Measurements from ENCODE around the gene MACROH2A1. TPM values are rescaled to one million over a fixed set of nuclear protein-coding genes. Genes with fewer than 3 reads are reported as not detected.
A peak's percentile ranks its signal among the peaks of the same experiment; 100 is the strongest.

MACROH2A1 gene
- total RNA-seq, 1 experiment from 2014 or later = 236 TPM

DNA sequence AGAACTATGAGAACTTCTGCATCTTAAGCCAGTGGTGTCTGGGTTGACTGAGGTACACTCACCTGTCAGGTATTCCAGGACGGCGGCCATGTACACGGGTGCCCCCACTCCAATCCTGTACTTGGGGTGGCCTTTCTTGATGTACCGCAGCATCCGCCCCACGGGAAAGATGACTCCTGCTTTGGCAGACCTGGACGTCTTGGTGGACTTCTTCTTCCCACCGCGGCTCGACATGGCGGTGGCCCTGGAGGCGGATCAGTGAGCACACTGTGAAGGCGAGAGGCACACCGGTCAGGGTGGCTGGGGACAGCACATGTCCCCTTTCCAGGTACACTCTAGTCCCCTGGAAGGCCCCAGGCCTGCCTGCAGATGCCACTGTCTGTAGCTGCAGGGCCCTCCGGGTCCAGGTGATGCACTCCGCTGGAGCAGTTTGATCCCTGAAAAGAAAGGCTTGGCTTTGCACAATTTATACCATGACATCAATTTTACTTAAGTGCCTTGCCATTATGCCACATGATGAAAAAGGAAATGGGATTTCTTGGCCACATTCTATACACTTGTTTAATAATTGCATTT lies 10.1 kb downstream of the MACROH2A1 start:
- intact Hi-C loops (cut with micrococcal nuclease; ENCODE audit: unreplicated experiment) = no loop called here
- peaks cover 53% of the 10 kb centered on the region for H3K36me3 Mint-ChIP-seq (ENCODE audit: insufficient read depth, unreplicated experiment)
- TF ChIP-seq CTCF (IDR thresholded peaks at IDR 0.05; ENCODE audit: insufficient read depth in 1 of 2, low read depth in 1 of 2, low read length in 1 of 2, severe bottlenecking in 1 of 2, unreplicated experiment in 1 of 2) = no peak
- H3K4me1 ChIP-seq = no peaks in the 10 kb centered on the region; the same call in 1 of the 2 replicates
- no peak overlapping the region for H3K4me3 Mint-ChIP-seq (ENCODE audit: unreplicated experiment)
- no peak overlapping the region for H3K4me3 ChIP-seq (ENCODE audit: low read depth, low read length)
- peaks cover 4% of the 10 kb centered on the region; the same call in 1 of the 2 replicates for H3K36me3 ChIP-seq (ENCODE audit: control insufficient read depth, insufficient read depth, low read length)
- H3K27ac Mint-ChIP-seq (ENCODE audit: unreplicated experiment) = no peak overlapping the region
- no peaks in the 10 kb centered on the region for H3K4me1 Mint-ChIP-seq (ENCODE audit: low read depth, unreplicated experiment)
- H3K9me3 ChIP-seq = no peaks in the 10 kb centered on the region
- CTCF ChIA-PET = no interaction called here
- H3K27me3 Mint-ChIP-seq (ENCODE audit: insufficient read depth, unreplicated experiment) = no peaks in the 10 kb centered on the region
- no peaks in the 10 kb centered on the region for H3K9me3 Mint-ChIP-seq (ENCODE audit: unreplicated experiment)
- no TSS peak for BruUV-seq (replicated peaks)
- POLR2A ChIA-PET = no interaction called here
- no peak for DNase-seq
- no peaks in the 10 kb centered on the region for H3K27me3 ChIP-seq (replicated peaks; ENCODE audit: control insufficient read depth, insufficient read depth, low read length)

GRCh38 chr5:135387629-135387960 lies 11.4 kb downstream of the MACROH2A1 start:
- no peak overlapping the region for H3K27ac Mint-ChIP-seq (ENCODE audit: unreplicated experiment)
- Histone ChIP-seq H3K4me3 (ENCODE audit: low read depth, low read length) (no peak overlapping the region), H3K27me3 (replicated peaks; ENCODE audit: control insufficient read depth, insufficient read depth, low read length) (no peaks in the 10 kb centered on the region), H3K4me1 (no peaks in the 10 kb centered on the region; the same call in 1 of the 2 replicates), H3K9me3 (no peaks in the 10 kb centered on the region), H3K36me3 (ENCODE audit: control insufficient read depth, insufficient read depth, low read length) (peaks cover 4% of the 10 kb centered on the region; the same call in 1 of the 2 replicates)
- no peaks in the 10 kb centered on the region for H3K9me3 Mint-ChIP-seq (ENCODE audit: unreplicated experiment)
- ChIA-PET POLR2A (no interaction called here), CTCF (no interaction called here)
- no peak for DNase-seq
- no peaks in the 10 kb centered on the region for H3K27me3 Mint-ChIP-seq (ENCODE audit: insufficient read depth, unreplicated experiment)
- TF ChIP-seq CTCF (IDR thresholded peaks at IDR 0.05; ENCODE audit: insufficient read depth in 1 of 2, low read depth in 1 of 2, low read length in 1 of 2, severe bottlenecking in 1 of 2, unreplicated experiment in 1 of 2) = no peak
- peaks cover 65% of the 10 kb centered on the region for H3K36me3 Mint-ChIP-seq (ENCODE audit: insufficient read depth, unreplicated experiment)
- H3K4me1 Mint-ChIP-seq (ENCODE audit: low read depth, unreplicated experiment) = no peaks in the 10 kb centered on the region
- H3K4me3 Mint-ChIP-seq (ENCODE audit: unreplicated experiment) = no peak overlapping the region
- no TSS peak for BruUV-seq (replicated peaks)
- intact Hi-C loops (cut with micrococcal nuclease; ENCODE audit: unreplicated experiment) = no loop called here

DNA sequence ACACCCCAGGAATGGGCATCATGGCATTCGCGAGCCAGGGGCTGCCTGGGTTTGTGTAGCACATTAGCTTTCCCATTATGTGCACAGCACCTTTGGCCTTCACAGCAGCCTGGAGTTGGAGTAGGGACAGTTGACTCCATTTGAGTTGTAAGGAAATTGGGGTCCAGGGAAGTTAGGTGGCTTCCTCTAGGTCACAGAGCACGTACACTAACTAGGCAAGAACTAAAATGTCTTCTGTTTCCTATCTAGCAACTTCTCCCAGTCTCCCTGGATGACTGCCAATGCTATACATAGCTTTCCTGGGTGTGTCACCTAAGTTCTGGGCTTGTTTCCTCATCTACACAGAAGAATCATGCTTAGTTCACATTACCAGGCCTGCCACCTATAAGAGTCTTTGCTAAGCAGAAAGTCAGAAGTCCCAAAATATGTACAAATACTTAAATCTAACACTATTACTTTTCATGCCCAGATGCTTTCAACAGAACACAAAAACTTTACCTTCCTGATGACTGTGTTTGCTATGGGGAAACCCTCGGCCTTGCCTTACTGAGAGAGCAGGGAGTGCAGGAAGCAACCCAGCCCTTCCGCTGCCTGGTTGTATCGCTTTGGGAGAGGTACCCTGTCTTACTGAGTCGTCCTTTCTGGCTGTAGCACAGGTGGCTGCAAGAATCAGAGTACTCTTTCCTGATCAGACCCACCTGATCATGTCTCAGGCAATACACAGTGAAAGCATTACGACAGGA lies 12.0 kb downstream of the MACROH2A1 start:
- Histone ChIP-seq H3K27me3 (replicated peaks; ENCODE audit: control insufficient read depth, insufficient read depth, low read length) (no peaks in the 10 kb centered on the region), H3K4me3 (ENCODE audit: low read depth, low read length) (no peak overlapping the region), H3K36me3 (ENCODE audit: control insufficient read depth, insufficient read depth, low read length) (peaks cover 4% of the 10 kb centered on the region; the same call in 1 of the 2 replicates), H3K9me3 (no peaks in the 10 kb centered on the region), H3K4me1 (no peaks in the 10 kb centered on the region; the same call in 1 of the 2 replicates)
- intact Hi-C loops (cut with micrococcal nuclease; ENCODE audit: unreplicated experiment) = no loop called here
- Mint-ChIP-seq H3K36me3 (ENCODE audit: insufficient read depth, unreplicated experiment) (peaks cover 71% of the 10 kb centered on the region), H3K27ac (ENCODE audit: unreplicated experiment) (peak overlapping the region; percentile 5), H3K4me3 (ENCODE audit: unreplicated experiment) (no peak overlapping the region), H3K27me3 (ENCODE audit: insufficient read depth, unreplicated experiment) (no peaks in the 10 kb centered on the region), H3K4me1 (ENCODE audit: low read depth, unreplicated experiment) (no peaks in the 10 kb centered on the region), H3K9me3 (ENCODE audit: unreplicated experiment) (no peaks in the 10 kb centered on the region)
- CTCF ChIA-PET = interaction anchor here (0.6 kb wide), 1 partner anchor 1897 kb away, joined by 4 read pairs; no protein-coding TSS in a partner anchor
- POLR2A ChIA-PET = no interaction called here
- no TSS peak for BruUV-seq (replicated peaks)
- no peak for DNase-seq
- no peak for TF ChIP-seq CTCF (IDR thresholded peaks at IDR 0.05; ENCODE audit: insufficient read depth in 1 of 2, low read depth in 1 of 2, low read length in 1 of 2, severe bottlenecking in 1 of 2, unreplicated experiment in 1 of 2)

All from Caco-2 (cell line).